Heart left ventricle (tissue), 13 donors: ENCODE results near the gene MRPL12.

Experiments used
- POLR2A ChIP-seq, 2 donors: fragments of 450-650 bp; IDR thresholded peaks; one replicate each; pipeline ENCODE4 v1.6.1; 2017; ENCODE audit warnings: antibody characterized with exemption in 2 of 2, mild to moderate bottlenecking in 2 of 2, moderate library complexity in 2 of 2
- TF ChIP-seq, protein P1 (sequence below), 12 donors: fragments of 200-600 bp; sonication (generic) in 4 of 12; IDR thresholded peaks; one replicate each; pipeline versions ENCODE4 v1.5.0 to v1.8.0; 2018 to 2022; ENCODE audit warnings: antibody characterized with exemption in 12 of 12, mild to moderate bottlenecking in 5 of 12
- donor health status: ischemic (EF 13 %, LVEDD 7.1; RV severe dilation, severe dysfunction).
- donor health status: DM: no; HTN: yes; CAD: no.
- donor health status: DM: no; HTN: no; CAD: no.
- donor health status: ischemic (EF 25% LVEDD 6.9; RV normal size, moderate dysfunction).
- donor health status: ischemic (EF 25% LVEDD 5.7; RV mildly dilated, moderate dysfunction).
- donor health status: ischemic (EF 35%, LVEDD 5.7; RV mildly dilated, moderate dysfunction).
- donor health status: nonischemic (EF 11% LVEDD 7.7; RV severe dilation, severe dysfunction).
- donor health status: DM: yes; HTN: yes; CAD: no.
- donor health status: PGD.
- donor health status: ischemic (EF 29% LVEDD 5.4; RV normal size, mild dysfunction).
- donor health status: nonischemic (EF 23%, LVEDD 6.1; RV moderate dilation, normal function).

DNA sequence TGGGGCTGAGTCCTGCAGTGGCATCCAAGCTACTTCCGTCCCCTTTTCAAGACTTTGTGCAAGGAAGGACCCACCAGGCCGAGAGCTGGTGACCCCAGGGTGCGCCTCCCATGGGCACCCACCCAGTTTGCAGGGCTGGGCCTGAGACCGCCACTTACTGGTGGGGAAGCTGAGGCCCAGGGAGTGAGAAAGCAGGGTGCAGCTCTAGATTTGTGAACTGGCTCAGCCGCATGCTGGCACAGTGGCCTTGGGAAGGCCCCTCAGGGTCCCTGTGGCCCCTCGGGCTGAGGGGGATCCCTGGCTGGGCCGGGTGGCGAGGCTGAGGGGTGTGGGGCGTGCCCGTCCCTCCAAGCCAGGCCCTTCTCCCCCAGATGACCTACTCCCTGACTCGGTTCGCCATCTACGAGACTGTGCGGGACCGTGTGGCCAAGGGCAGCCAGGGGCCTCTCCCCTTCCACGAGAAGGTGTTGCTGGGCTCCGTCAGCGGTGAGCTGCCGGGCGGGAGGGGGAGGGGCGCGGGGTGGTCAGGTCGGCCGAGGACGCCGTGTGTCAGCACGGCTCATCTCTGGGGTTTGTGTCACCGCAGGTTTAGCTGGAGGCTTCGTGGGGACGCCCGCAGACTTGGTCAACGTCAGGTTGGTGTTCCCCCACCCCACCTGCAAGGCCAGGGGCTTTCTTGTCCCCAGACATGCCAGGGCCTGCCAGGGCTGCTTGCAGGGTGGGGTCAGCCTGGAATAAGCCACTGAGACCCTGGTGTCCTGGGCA, 12.1 kb downstream of the MRPL12 start:
- TF ChIP-seq, protein P1, sequence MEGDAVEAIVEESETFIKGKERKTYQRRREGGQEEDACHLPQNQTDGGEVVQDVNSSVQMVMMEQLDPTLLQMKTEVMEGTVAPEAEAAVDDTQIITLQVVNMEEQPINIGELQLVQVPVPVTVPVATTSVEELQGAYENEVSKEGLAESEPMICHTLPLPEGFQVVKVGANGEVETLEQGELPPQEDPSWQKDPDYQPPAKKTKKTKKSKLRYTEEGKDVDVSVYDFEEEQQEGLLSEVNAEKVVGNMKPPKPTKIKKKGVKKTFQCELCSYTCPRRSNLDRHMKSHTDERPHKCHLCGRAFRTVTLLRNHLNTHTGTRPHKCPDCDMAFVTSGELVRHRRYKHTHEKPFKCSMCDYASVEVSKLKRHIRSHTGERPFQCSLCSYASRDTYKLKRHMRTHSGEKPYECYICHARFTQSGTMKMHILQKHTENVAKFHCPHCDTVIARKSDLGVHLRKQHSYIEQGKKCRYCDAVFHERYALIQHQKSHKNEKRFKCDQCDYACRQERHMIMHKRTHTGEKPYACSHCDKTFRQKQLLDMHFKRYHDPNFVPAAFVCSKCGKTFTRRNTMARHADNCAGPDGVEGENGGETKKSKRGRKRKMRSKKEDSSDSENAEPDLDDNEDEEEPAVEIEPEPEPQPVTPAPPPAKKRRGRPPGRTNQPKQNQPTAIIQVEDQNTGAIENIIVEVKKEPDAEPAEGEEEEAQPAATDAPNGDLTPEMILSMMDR (IDR thresholded peaks at IDR 0.05) = no peak
- no peak for TF ChIP-seq POLR2A (IDR thresholded peaks at IDR 0.05)
